ENCODE measurements around the gene HDHD2. TPM values are rescaled to one million over a fixed set of nuclear protein-coding genes. Genes with fewer than 3 reads are reported as not detected.
"Not testable (repeated sequence)": the region's sequence is repeated elsewhere in the genome, so short reads cannot be mapped to it uniquely, and the experiment has no call there.

HDHD2 gene
- total RNA-seq, 1 donor from 2014 or later: 40.8 TPM

DNA sequence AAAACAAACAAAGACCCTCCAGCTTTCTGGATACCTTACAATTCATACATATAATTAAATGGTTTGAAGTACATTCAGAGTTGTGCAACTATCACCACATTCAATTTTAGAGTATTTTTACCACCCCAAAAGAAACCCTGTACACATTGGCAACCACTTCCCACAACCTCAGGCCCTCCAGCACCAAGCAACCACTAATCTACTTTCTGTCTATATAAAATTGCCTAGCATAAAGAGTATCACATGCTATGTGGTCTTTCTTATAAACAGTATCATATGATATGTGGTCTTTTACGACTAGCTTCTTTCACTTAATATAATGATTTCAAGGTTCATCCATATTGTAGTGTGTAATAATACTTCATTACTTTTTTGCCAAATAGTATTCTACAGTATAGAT, 18.6 kb upstream of the HDHD2 start:
- Mint-ChIP-seq H3K9me3 (no peaks in the 10 kb centered on the region), H3K4me1 (ENCODE audit: low read depth) (peaks cover 8% of the 10 kb centered on the region), H3K27me3 (ENCODE audit: low read depth) (no peaks in the 10 kb centered on the region), H3K27ac (no peak overlapping the region), H3K4me3 (ENCODE audit: low read depth) (no peak overlapping the region), H3K36me3 (ENCODE audit: low read depth) (peaks cover 18% of the 10 kb centered on the region)
- no peak for DNase-seq (ENCODE audit: low spot score)
- intact Hi-C loops (cut with micrococcal nuclease): no loop called here

DNA sequence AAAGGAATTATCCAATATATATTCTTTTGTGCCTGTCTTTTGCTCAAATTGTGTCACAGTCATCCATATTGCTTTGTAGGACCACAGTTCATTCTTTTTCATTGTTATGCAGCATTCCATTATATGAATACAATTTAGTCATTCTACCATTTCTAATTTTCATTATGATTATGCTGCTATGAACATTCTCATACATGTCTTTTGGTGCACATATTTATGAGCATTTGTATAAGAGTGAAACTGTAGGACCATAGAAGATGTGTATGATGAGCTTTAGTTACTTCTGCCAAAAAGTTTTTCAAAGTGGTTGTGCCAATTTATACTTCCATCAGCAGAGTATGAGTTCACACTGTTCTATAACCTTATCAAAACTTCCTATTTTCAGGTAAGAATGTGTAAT, 18.2 kb upstream of the HDHD2 start:
- intact Hi-C loops (cut with micrococcal nuclease): no loop called here
- Mint-ChIP-seq H3K9me3 (no peaks in the 10 kb centered on the region), H3K27ac (no peak overlapping the region), H3K4me1 (ENCODE audit: low read depth) (peaks cover 12% of the 10 kb centered on the region), H3K4me3 (ENCODE audit: low read depth) (no peak overlapping the region), H3K27me3 (ENCODE audit: low read depth) (no peaks in the 10 kb centered on the region), H3K36me3 (ENCODE audit: low read depth) (peaks cover 20% of the 10 kb centered on the region)
- no peak for DNase-seq (ENCODE audit: low spot score)

DNA sequence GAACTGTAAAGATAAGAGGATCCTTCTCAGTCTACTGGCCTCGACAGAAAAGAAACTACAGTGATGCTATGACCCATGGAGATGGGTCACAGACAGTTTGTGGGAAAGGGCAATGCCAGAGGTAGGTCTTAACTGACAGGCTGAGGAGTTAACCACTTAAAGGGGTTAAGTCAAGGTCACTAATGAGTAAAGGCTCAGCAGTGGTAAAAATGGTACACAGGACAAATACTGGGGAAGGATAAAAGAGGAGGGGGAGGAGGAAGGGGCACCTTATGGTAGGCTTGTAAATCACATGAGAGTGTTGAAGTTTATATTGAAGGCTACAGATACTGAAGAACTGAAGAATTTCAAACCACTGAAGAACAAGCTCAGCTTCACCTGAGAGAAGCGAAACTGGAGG, 16.0 kb upstream of the HDHD2 start:
- Mint-ChIP-seq H3K4me3 (ENCODE audit: low read depth) (no peak overlapping the region), H3K9me3 (no peaks in the 10 kb centered on the region), H3K4me1 (ENCODE audit: low read depth) (peaks cover 14% of the 10 kb centered on the region), H3K27me3 (ENCODE audit: low read depth) (no peaks in the 10 kb centered on the region), H3K36me3 (ENCODE audit: low read depth) (peaks cover 17% of the 10 kb centered on the region), H3K27ac (no peak overlapping the region)
- intact Hi-C loops (cut with micrococcal nuclease): no loop called here
- no peak for DNase-seq (ENCODE audit: low spot score)

DNA sequence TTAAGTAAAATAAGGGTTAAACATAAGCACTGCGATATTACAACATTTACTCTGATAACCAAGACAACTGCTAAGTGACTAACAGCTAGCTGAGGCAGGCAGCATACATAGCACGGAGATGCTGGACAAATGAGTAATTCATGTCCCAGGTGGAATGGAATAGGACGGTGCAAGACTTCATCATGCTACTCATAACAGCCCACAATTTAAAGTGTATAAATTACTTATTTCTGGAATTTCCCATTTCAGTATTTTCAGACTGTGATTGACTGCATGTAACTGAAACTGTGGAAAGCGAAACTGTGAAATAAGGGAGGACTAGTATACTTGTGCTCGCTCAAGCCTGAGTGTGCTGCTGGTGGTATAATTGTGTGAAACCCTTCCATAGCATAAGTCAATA, 12.9 kb upstream of the HDHD2 start:
- H3K4me1 Mint-ChIP-seq (ENCODE audit: low read depth): peaks cover 14% of the 10 kb centered on the region
- peaks cover 13% of the 10 kb centered on the region for H3K36me3 Mint-ChIP-seq (ENCODE audit: low read depth)
- H3K27ac Mint-ChIP-seq: no peak overlapping the region
- no peak for DNase-seq (ENCODE audit: low spot score)
- no peak overlapping the region for H3K4me3 Mint-ChIP-seq (ENCODE audit: low read depth)
- no peaks in the 10 kb centered on the region for H3K9me3 Mint-ChIP-seq
- H3K27me3 Mint-ChIP-seq (ENCODE audit: low read depth): no peaks in the 10 kb centered on the region
- intact Hi-C loops (cut with micrococcal nuclease): no loop called here

DNA sequence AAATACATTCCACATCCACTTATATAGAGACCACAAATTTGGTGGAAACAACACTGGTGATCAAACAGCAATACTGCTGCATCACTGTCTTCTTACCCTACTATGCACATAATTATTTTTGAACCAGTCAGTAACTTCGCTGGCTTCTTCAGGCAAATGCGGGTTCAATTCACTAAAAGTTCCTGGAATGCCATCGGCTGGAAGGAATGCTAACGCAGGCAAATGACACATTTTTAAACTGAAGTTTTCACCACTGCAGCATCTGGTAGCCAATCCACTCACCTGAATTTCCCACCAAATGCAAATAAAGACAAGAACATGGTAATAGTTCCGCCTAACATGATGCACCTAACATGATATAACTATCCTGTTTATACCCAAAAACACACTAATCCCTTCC, 10.0 kb upstream of the HDHD2 start:
- peaks cover 19% of the 10 kb centered on the region for H3K36me3 Mint-ChIP-seq (ENCODE audit: low read depth)
- no peaks in the 10 kb centered on the region for H3K9me3 Mint-ChIP-seq
- DNase-seq (ENCODE audit: low spot score): no peak
- H3K4me3 Mint-ChIP-seq (ENCODE audit: low read depth): no peak overlapping the region
- peaks cover 11% of the 10 kb centered on the region for H3K4me1 Mint-ChIP-seq (ENCODE audit: low read depth)
- H3K27ac Mint-ChIP-seq: no peak overlapping the region
- intact Hi-C loops (cut with micrococcal nuclease): no loop called here
- H3K27me3 Mint-ChIP-seq (ENCODE audit: low read depth): no peaks in the 10 kb centered on the region

DNA sequence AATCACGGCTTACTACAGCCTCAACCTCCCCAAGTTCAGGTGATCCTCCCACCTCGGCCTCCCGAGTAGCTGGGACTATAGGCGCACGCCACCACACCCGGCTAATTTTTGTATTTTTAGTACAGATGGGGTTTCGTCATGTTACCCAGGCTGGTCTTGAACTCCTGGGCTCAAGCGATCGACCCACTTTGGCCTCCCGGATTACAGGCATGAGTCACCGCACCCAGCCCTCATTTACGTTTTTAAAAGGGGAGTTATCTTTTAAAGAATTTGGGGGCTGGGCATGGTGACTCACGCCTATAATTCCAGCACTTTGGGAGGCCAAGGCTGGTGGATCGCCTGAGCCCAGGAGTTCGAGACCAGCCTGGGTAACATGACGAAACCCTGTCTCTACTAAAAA, 8.1 kb upstream of the HDHD2 start:
- DNase-seq (ENCODE audit: low spot score); H3K27ac Mint-ChIP-seq; H3K4me1 Mint-ChIP-seq (ENCODE audit: low read depth); H3K4me3 Mint-ChIP-seq (ENCODE audit: low read depth); H3K9me3 Mint-ChIP-seq; H3K27me3 Mint-ChIP-seq (ENCODE audit: low read depth): not testable (repeated sequence)
- H3K36me3 Mint-ChIP-seq (ENCODE audit: low read depth): peaks cover 20% of the 10 kb centered on the region
- intact Hi-C loops (cut with micrococcal nuclease): loop anchor here (10.0 kb wide), 1 partner anchor 244 kb away; the partner anchor contains the start of genes KATNAL2 and PIAS2

DNA sequence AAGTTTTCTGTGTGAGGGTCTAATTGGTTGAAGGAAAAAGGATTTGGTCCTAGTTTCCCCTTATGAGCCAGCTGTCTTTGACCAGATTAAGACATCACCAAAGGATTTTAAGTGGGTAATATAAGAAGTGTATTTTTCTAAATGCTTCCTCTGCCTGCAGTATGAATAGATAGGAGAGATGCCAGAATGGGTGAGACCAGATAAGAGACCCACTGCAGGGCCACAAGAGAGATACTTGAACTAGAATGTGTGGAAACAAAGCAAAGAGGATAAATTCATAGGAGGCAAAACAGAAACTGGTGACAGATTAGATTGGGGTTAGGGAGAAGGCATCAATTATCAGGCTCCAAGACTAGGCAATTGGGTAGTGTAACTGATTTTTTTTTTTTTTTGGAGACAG, 1.1 kb upstream of the HDHD2 start:
- Mint-ChIP-seq H3K27ac (no peak overlapping the region), H3K36me3 (ENCODE audit: low read depth) (peaks cover 30% of the 10 kb centered on the region), H3K4me3 (ENCODE audit: low read depth) (peak overlapping the region; percentile 95), H3K4me1 (ENCODE audit: low read depth) (peaks cover 26% of the 10 kb centered on the region), H3K27me3 (ENCODE audit: low read depth) (no peaks in the 10 kb centered on the region), H3K9me3 (no peaks in the 10 kb centered on the region)
- intact Hi-C loops (cut with micrococcal nuclease): loop anchor here (10.0 kb wide), 1 partner anchor 237 kb away; the partner anchor contains the start of genes KATNAL2 and PIAS2
- DNase-seq (ENCODE audit: low spot score): no peak

DNA sequence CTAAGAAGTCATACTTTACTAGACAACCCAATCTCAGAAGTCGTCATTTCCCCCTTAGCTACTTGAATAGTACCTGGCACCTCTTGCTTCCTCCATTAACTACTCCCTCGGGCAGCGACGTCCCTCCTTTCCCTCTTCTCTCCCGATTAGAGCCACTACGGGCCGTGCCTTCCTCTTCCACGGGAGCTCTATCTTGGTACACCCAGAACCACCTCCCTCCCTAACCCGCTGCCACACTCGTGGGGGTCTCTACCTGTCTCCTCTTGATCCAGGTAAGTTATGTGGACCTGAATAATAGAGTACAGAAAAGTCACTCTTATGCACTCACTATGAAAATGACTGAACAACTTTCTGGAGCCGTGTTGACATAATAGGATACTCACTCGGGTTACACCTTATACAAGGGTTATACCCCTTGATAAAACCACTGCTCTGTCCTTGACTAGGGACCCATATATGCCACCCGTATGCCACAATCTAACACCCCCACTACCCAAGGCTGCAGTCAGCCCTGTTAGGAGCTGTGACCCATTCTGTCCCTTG, 595 bp upstream of the HDHD2 start:
- Mint-ChIP-seq H3K36me3 (ENCODE audit: low read depth) (peaks cover 24% of the 10 kb centered on the region), H3K4me3 (ENCODE audit: low read depth) (peak overlapping the region; percentile 95), H3K4me1 (ENCODE audit: low read depth) (peaks cover 26% of the 10 kb centered on the region), H3K9me3 (no peaks in the 10 kb centered on the region), H3K27me3 (ENCODE audit: low read depth) (no peaks in the 10 kb centered on the region), H3K27ac (peak overlapping the region; percentile 92)
- intact Hi-C loops (cut with micrococcal nuclease): loop anchor here (1.0 to 10.0 kb wide), 3 partner anchors 25 to 236 kb away; partner anchors contain the start of genes IER3IP1, KATNAL2 and PIAS2
- DNase-seq (ENCODE audit: low spot score): no peak

DNA sequence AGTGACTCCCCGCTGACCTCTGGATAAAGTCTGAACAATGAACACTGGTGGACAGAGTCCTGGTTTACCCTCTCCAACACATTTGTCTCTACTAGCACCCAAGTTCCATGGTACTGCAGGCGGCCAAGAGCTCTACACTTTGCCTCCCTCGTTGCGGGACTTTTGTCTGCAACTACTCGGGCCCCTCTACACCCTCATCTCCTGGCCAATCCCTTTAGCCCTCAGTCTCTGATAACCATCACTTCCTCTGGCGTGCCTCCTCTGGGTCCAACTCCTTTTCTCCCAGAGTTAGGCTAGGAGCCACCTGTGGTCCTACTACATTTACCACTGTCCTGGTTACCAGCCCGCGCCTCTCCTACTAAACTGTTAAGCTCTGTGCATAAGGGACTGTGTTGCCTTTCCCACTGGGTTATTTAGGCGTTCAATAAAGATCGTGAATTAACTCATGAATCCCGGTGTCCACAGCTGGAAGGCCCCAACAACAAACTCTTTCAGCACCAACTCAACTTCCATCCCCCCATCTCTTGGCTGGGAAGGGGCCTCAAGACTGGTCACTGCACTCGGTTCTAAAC, 757 bp downstream of the HDHD2 start:
- H3K36me3 Mint-ChIP-seq (ENCODE audit: low read depth): peaks cover 19% of the 10 kb centered on the region
- peaks cover 26% of the 10 kb centered on the region for H3K4me1 Mint-ChIP-seq (ENCODE audit: low read depth)
- DNase-seq (ENCODE audit: low spot score): no peak
- H3K4me3 Mint-ChIP-seq (ENCODE audit: low read depth): peak overlapping the region; percentile 95
- intact Hi-C loops (cut with micrococcal nuclease): loop anchor here (1.0 to 10.0 kb wide), 3 partner anchors 27 to 235 kb away; partner anchors contain the start of genes IER3IP1, KATNAL2 and PIAS2
- peak overlapping the region; percentile 92 for H3K27ac Mint-ChIP-seq
- H3K9me3 Mint-ChIP-seq: no peaks in the 10 kb centered on the region
- no peaks in the 10 kb centered on the region for H3K27me3 Mint-ChIP-seq (ENCODE audit: low read depth)

DNA sequence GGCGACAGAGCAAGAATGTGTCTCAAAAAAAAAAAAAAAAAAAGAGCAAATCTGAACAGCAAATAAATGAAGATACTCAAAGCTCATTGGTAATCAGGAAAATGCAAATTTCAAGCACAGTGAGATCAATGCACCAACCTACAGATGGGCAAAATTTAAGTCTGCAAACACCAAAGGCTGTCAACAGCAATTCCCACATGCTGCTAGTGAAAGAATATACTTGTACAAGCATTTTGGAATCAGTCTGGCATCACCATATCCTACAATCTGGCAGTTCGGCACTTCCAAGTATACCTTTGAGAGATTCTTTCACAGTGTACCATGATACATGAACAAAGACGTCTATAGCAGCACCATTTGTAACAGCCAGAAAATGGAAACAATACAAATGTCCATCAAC, 4.1 kb downstream of the HDHD2 start:
- intact Hi-C loops (cut with micrococcal nuclease): no loop called here
- DNase-seq (ENCODE audit: low spot score): no peak
- no peak overlapping the region for H3K4me3 Mint-ChIP-seq (ENCODE audit: low read depth)
- no peaks in the 10 kb centered on the region for H3K27me3 Mint-ChIP-seq (ENCODE audit: low read depth)
- peaks cover 22% of the 10 kb centered on the region for H3K4me1 Mint-ChIP-seq (ENCODE audit: low read depth)
- H3K36me3 Mint-ChIP-seq (ENCODE audit: low read depth): peaks cover 21% of the 10 kb centered on the region
- H3K27ac Mint-ChIP-seq: no peak overlapping the region
- no peaks in the 10 kb centered on the region for H3K9me3 Mint-ChIP-seq

DNA sequence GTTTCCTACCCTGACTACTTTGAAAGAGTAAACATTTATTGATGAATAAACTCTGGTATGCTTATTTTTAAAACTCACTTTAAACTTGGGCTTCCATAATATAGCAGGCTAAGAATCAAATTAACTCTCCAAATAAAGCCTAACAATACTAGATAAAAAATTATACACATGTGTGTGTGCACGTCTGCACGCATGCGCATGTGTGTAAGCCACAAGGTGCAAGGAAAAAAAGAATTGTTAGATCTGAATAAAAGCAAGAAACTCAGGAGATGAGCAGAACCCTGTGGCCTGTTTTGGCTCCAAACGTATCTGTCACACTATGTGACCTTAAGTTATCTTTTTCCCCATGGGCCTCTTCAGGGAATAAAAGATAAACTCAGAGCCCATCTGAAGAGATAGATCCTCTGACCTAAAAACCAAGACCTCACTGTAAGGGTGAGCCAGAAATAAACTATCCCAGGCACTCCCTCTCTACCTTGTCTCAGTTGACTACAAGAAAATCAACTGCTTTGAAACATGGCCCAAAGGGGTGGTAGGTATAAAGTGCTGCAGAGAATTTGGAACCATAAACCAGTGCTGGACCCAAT, 6.3 kb downstream of the HDHD2 start:
- peaks cover 8% of the 10 kb centered on the region for H3K4me1 Mint-ChIP-seq (ENCODE audit: low read depth)
- intact Hi-C loops (cut with micrococcal nuclease): no loop called here
- no peaks in the 10 kb centered on the region for H3K27me3 Mint-ChIP-seq (ENCODE audit: low read depth)
- DNase-seq (ENCODE audit: low spot score): no peak
- H3K4me3 Mint-ChIP-seq (ENCODE audit: low read depth): no peak overlapping the region
- H3K9me3 Mint-ChIP-seq: no peaks in the 10 kb centered on the region
- peaks cover 19% of the 10 kb centered on the region for H3K36me3 Mint-ChIP-seq (ENCODE audit: low read depth)
- no peak overlapping the region for H3K27ac Mint-ChIP-seq

DNA sequence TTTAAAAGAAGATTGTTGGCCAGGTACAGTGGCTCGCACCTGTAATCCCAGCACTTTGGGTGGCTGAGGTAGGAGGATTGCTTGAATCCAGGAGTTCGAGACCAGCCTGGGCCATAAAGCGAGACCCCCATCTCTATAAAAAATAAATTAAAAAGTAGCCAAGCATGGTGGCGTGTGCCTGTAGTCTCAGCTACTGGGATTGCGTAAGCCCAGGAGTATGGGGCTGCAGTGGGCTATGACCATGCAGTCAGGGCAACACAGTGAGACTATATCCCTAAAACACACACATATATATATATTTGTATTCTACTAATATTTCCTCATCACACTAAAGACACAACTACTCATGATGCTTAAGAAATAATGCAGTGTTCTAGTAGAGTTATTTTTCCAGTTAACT, 7.1 kb downstream of the HDHD2 start:
- peaks cover 21% of the 10 kb centered on the region for H3K36me3 Mint-ChIP-seq (ENCODE audit: low read depth)
- H3K4me3 Mint-ChIP-seq (ENCODE audit: low read depth): no peak overlapping the region
- H3K4me1 Mint-ChIP-seq (ENCODE audit: low read depth): no peaks in the 10 kb centered on the region
- H3K27me3 Mint-ChIP-seq (ENCODE audit: low read depth): no peaks in the 10 kb centered on the region
- no peak for DNase-seq (ENCODE audit: low spot score)
- no peaks in the 10 kb centered on the region for H3K9me3 Mint-ChIP-seq
- H3K27ac Mint-ChIP-seq: no peak overlapping the region
- intact Hi-C loops (cut with micrococcal nuclease): no loop called here

DNA sequence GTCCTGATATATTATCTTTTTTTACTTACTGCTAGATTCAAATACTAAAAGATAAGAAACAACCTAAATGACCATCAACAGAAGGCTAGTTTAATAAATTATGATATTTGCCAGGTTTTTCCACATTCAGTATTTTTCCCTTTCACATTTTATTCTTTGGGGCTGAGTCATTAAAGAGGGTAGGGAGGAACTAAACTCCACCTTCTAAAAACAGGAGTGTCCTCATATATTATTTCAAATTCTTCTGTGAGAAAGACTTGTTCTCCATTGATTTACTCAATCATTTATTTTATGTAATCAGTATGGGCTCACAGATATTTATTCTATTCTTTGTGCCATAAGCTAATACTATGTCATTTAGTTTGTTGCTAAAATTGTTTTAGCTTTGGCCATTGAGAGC, 9.0 kb downstream of the HDHD2 start:
- Mint-ChIP-seq H3K36me3 (ENCODE audit: low read depth) (peaks cover 27% of the 10 kb centered on the region), H3K27me3 (ENCODE audit: low read depth) (no peaks in the 10 kb centered on the region), H3K4me1 (ENCODE audit: low read depth) (no peaks in the 10 kb centered on the region), H3K9me3 (no peaks in the 10 kb centered on the region), H3K4me3 (ENCODE audit: low read depth) (no peak overlapping the region), H3K27ac (no peak overlapping the region)
- DNase-seq (ENCODE audit: low spot score): no peak
- intact Hi-C loops (cut with micrococcal nuclease): no loop called here
